ENCODE results near the gene YTHDF1. TPM values are rescaled to one million over a fixed set of nuclear protein-coding genes. Genes with fewer than 3 reads are reported as not detected.
"Not testable (repeated sequence)": the region's sequence is repeated elsewhere in the genome, so short reads cannot be mapped to it uniquely, and the experiment has no call there.

YTHDF1 gene
- polyA plus RNA-seq (ENCODE audit: insufficient read length), result 31.7 TPM

- DNase-seq, result peak; percentile 96
Measured at GRCh38 chr20:63216041-63216848, at the start of gene YTHDF1. Gene YTHDF1, minus strand, starts transcription at chr20:63216131. Its CDS starts 239 bp downstream, at chr20:63215892.

- DNase-seq, result no peak
Measured at GRCh38 chr20:63264519-63264918, 48.6 kb upstream of the YTHDF1 start.

GRCh38 chr20:63264000-63264399 lies 48.1 kb upstream of the YTHDF1 start:
- DNase-seq, result no peak

- DNase-seq, result no peak
Measured at GRCh38 chr20:63262836-63263235, 46.9 kb upstream of the YTHDF1 start.

GRCh38 chr20:63261795-63262528 lies 46.0 kb upstream of the YTHDF1 start:
- DNase-seq, result no peak

GRCh38 chr20:63261060-63261794 lies 45.3 kb upstream of the YTHDF1 start:
- no peak for DNase-seq

GRCh38 chr20:63260521-63260920 lies 44.6 kb upstream of the YTHDF1 start:
- DNase-seq, result no peak

- no peak for DNase-seq
Measured at GRCh38 chr20:63259734-63260460, 44.0 kb upstream of the YTHDF1 start.

GRCh38 chr20:63258781-63259180 lies 42.9 kb upstream of the YTHDF1 start:
- peak; percentile 62 for DNase-seq

- DNase-seq, result no peak
Measured at GRCh38 chr20:63257629-63258028, 41.7 kb upstream of the YTHDF1 start.

GRCh38 chr20:63256954-63257353 lies 41.0 kb upstream of the YTHDF1 start:
- no peak for DNase-seq

GRCh38 chr20:63255931-63256704 lies 40.2 kb upstream of the YTHDF1 start:
- no peak for DNase-seq

- DNase-seq, result no peak
Measured at GRCh38 chr20:63254606-63255384, 38.9 kb upstream of the YTHDF1 start.

GRCh38 chr20:63254232-63254605 lies 38.3 kb upstream of the YTHDF1 start, which contains the start of gene NKAIN4:
Gene NKAIN4, minus strand, starts transcription at chr20:63254463. Its CDS starts 13 bp downstream, at chr20:63254450.
- DNase-seq, result no peak

- peak; percentile 66 for DNase-seq
Measured at GRCh38 chr20:63253438-63254231, 37.7 kb upstream of the YTHDF1 start.

GRCh38 chr20:63253065-63253437 lies 37.1 kb upstream of the YTHDF1 start:
- no peak for DNase-seq

GRCh38 chr20:63252284-63252711 lies 36.4 kb upstream of the YTHDF1 start:
- no peak for DNase-seq

- DNase-seq, result not testable (repeated sequence)
Measured at GRCh38 chr20:63251350-63251749, 35.4 kb upstream of the YTHDF1 start.

GRCh38 chr20:63249891-63250290 lies 34.0 kb upstream of the YTHDF1 start:
- no peak for DNase-seq
